Astrocyte of the cerebellum (primary cell): ENCODE data around the gene KPNA6.
A peak's percentile ranks its signal among the peaks of the same experiment; 100 is the strongest.

ENCODE experiments used
- DNase-seq: peaks from one replicate; pipeline ENCODE4 v3.0.0-alpha.2; 2011; ENCODE audit warnings: low read depth
- H3K4me3 ChIP-seq: 2 replicates; pipeline ENCODE4 v1.5.1; 2011; ENCODE audit warnings: mild to moderate bottlenecking, low read depth, low read length, moderate library complexity
- in situ Hi-C: cut with HindIII; loops from 2 replicates; pipeline ENCODE4 v1.10.0; 2017; ENCODE audit warnings: low sequenced_read_pairs
- TF ChIP-seq, protein P1 (sequence below): IDR thresholded peaks from 2 replicates; pipeline ENCODE4 v1.5.1; 2012; ENCODE audit warnings: low read length, low read depth, moderate library complexity, mild to moderate bottlenecking; ENCODE audit errors: missing control alignments

Gene KPNA6

DNA sequence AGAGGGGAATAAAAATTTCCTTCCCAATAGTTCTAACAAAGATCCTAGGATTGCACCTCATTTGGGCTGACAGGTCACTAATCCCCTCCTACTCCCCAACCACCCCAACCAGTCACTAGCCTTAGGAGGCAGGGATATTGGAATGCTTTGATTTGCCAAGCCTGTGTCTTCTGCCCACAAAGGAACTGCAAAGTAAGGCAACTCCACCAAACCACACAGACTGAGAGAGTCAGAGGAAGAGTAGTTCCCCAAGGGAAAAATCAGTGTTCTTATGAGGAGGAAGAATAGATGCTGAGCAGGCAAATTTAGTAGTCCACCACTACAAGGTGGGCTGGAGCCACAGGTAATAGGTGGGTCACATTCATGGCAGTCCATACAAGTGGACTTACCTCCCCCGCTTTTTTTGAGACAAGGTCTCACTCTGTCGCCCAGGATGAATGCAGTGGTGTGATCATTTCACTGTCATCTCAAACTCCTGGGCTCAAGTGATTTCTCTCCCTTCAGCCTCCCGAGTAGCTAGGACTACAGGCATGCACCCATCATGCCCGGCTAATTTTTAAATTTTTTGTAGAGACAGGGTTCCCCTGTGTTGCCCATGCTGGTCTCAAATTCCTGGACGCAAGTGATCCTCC lies 38.8 kb upstream of the KPNA6 start:
- no peak overlapping the region for H3K4me3 ChIP-seq
- in situ Hi-C loops = no loop called here
- TF ChIP-seq, protein P1, sequence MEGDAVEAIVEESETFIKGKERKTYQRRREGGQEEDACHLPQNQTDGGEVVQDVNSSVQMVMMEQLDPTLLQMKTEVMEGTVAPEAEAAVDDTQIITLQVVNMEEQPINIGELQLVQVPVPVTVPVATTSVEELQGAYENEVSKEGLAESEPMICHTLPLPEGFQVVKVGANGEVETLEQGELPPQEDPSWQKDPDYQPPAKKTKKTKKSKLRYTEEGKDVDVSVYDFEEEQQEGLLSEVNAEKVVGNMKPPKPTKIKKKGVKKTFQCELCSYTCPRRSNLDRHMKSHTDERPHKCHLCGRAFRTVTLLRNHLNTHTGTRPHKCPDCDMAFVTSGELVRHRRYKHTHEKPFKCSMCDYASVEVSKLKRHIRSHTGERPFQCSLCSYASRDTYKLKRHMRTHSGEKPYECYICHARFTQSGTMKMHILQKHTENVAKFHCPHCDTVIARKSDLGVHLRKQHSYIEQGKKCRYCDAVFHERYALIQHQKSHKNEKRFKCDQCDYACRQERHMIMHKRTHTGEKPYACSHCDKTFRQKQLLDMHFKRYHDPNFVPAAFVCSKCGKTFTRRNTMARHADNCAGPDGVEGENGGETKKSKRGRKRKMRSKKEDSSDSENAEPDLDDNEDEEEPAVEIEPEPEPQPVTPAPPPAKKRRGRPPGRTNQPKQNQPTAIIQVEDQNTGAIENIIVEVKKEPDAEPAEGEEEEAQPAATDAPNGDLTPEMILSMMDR = no peak
- peak; percentile 39 for DNase-seq

DNA sequence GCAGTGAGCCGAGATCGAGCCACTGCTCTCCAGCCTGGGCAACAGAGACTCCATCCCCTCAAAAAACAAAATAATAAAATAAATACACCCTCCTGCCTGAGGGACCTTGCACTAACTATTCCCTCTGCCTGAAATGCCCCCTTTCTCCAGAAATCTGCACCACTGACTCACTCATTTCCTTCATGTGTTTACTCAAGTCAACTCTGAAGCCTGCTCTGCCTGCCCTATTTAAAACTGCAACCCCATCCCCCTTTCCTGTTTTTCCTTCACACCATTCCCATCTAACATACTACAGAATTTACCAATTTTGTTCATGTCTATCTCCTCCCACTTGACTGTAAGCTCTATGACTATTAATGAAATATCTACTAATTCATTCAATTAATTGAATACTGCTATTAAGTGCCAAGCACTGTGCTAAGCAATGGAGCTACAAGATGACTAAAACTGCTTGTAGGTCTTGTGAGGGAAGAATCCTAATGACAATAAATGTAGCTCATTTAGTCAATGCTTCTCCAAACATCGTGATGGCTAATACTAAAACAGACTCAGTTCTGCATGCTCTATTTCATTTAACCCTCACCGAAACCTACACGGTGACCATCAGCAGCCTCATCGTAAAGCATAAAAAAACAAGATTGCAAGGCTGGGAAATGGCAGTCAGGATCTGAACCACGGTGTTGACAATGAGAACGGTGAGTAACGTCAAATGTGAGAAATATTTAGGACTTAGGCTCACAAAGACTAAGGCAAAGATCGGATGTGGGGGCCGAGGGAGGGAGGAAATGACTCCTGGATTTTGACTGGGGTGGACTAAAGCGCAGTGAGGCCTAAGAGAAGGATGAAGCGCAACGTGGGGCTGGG lies 35.9 kb upstream of the KPNA6 start:
- in situ Hi-C loops = no loop called here
- H3K4me3 ChIP-seq = peak overlapping the region; percentile 71
- DNase-seq = no peak
- TF ChIP-seq, protein P1 = no peak

DNA sequence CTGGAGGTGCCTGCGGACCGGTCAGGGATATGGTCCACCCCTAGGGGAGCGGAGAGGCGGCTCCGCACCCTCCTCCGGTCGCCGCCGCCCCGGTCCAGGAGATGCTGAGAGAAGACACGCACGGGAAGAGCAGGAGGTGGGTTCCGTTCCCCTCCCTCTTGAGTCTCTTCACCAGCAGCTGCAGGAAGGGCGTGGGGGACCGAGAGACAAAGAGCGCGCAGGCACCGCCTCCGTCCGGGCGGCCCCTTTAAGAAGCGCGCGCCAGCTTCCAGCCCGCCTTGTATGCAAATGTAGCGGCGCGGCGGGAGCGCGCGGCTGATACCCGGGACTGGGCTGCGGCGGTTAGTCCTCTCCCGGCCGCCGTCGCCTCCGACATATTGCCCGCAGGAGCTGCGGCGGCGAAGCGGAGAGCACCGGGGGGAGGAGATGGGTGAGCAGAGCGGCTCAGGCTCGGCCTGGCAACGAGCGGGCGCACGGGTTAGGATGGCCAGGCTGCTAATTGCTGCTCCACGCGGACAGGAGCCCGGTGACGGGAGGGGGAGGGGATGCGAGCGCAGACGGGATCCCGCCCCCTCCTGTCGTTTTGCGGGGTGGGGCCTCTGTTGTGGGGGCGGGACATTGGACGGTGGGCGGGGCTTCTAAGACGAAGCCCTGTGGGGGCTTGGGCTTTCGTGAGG lies 35.1 kb upstream of the KPNA6 start, which contains the start of gene TMEM39B:
TSS of gene TMEM39B (plus strand) at position 318 of the 677 bp plus-strand sequence. CDS start at position 427, 109 bp downstream.
- peak; percentile 88 for DNase-seq
- in situ Hi-C loops = no loop called here
- H3K4me3 ChIP-seq = peak within 1 kb of the TSS; percentile 71
- TF ChIP-seq, protein P1 = peak; percentile 16

- in situ Hi-C loops = no loop called here
- TF ChIP-seq, protein P1 = peak; percentile 48
- DNase-seq = no peak
- H3K4me3 ChIP-seq = peak overlapping the region; percentile 71
These were observed 34.3 kb upstream of the KPNA6 start for GRCh38 chr1:32073299-32074229.

DNA sequence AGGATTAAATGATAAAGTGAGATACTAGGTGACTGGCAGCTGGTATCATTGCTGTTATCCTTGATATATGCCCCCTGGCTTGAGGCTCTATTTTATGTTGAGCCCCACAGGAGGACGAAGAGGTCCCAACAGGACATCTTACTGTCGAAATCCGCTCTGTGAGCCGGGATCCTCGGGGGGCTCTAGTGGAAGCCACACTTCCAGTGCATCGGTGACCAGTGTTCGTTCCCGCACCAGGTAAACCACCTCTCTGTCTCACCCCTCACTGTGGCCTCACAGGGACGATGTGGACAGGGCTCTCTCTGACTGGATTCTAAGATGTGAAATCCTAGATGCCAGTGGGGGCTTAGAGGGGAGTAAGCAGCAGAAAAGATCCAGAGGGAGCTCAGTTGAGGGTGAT lies 33.0 kb upstream of the KPNA6 start:
- TF ChIP-seq, protein P1 = no peak
- no peak overlapping the region for H3K4me3 ChIP-seq
- in situ Hi-C loops = no loop called here
- DNase-seq = no peak
